NCI-H187 (cell line): ENCODE measurements around the gene CMIP.

ENCODE experiments used
- DNase-seq, 2 experiments: peaks; one replicate each; lab custom pipeline; 2025; lab: John Stamatoyannopoulos, UW

The CMIP gene

GRCh38 chr16:81462683-81463082 is 18.1 kb downstream of the CMIP start:
- no peak for DNase-seq

- no peak for DNase-seq
Observed at GRCh38 chr16:81463296-81463890, 18.8 kb downstream of the CMIP start.

GRCh38 chr16:81464279-81464678 is 19.7 kb downstream of the CMIP start:
- DNase-seq, result no peak

GRCh38 chr16:81465375-81465943 is 20.9 kb downstream of the CMIP start:
- DNase-seq, result no peak

GRCh38 chr16:81466356-81466980 is 21.9 kb downstream of the CMIP start:
- DNase-seq, result no peak

- no peak for DNase-seq
Observed at GRCh38 chr16:81467072-81467471, 22.5 kb downstream of the CMIP start.

- DNase-seq, result no peak
Observed at GRCh38 chr16:81467815-81468214, 23.2 kb downstream of the CMIP start.

- no peak for DNase-seq
Observed at GRCh38 chr16:81468269-81468902, 23.8 kb downstream of the CMIP start.

- DNase-seq, result no peak
Observed at GRCh38 chr16:81469183-81469677, 24.6 kb downstream of the CMIP start.

- DNase-seq, result no peak
Observed at GRCh38 chr16:81469710-81470535, 25.3 kb downstream of the CMIP start.

GRCh38 chr16:81470796-81471636 is 26.4 kb downstream of the CMIP start:
- DNase-seq, result no peak

- DNase-seq, result no peak
Observed at GRCh38 chr16:81471882-81472281, 27.3 kb downstream of the CMIP start.

GRCh38 chr16:81472391-81472790 is 27.8 kb downstream of the CMIP start:
- no peak for DNase-seq

- DNase-seq, result no peak
Observed at GRCh38 chr16:81473066-81473488, 28.5 kb downstream of the CMIP start.

- no peak for DNase-seq
Observed at GRCh38 chr16:81473558-81473957, 28.9 kb downstream of the CMIP start.

- DNase-seq, result no peak
Observed at GRCh38 chr16:81473969-81474959, 29.7 kb downstream of the CMIP start.

- DNase-seq, result no peak
Observed at GRCh38 chr16:81477697-81478693, 33.4 kb downstream of the CMIP start.

- no peak for DNase-seq
Observed at GRCh38 chr16:81478876-81479511, 34.4 kb downstream of the CMIP start.
